Activated T-helper 1 cell treated with anti-CD3 and anti-CD28 coated beads, Interleukin-12 subunit alpha, Interleukin-12 subunit beta, Interleukin-2, Interleukin-4 antibody, amounts not matched to agents 30 ng/mL and 10 ng/mL and 1 ng/mL, durations not matched to agents 14 hours and 24 hours and 36 hours (primary cell): ENCODE data around the gene SEMA4D. TPM values are rescaled to one million over a fixed set of nuclear protein-coding genes. Genes with fewer than 3 reads are reported as not detected.
"Not testable (repeated sequence)": the region's sequence is repeated elsewhere in the genome, so short reads cannot be mapped to it uniquely, and the experiment has no call there.

Source experiments
- DNase-seq: peaks from one replicate; pipeline ENCODE4 v3.0.0; 2021; ENCODE audit warnings: low spot score
- H3K27ac Mint-ChIP-seq: one replicate; pipeline ENCODE4 v1.8.0; 2021; ENCODE audit warnings: mild to moderate bottlenecking, mixed read lengths
- H3K27me3 Mint-ChIP-seq: one replicate; pipeline ENCODE4 v1.8.0; 2022; ENCODE audit warnings: mild to moderate bottlenecking, moderate library complexity, mixed read lengths; ENCODE audit not compliant: insufficient read depth
- H3K36me3 Mint-ChIP-seq: one replicate; pipeline ENCODE4 v1.8.0; 2021; ENCODE audit warnings: low read depth, mixed read lengths
- H3K4me1 Mint-ChIP-seq: one replicate; pipeline ENCODE4 v1.8.0; 2021; ENCODE audit warnings: low read depth, mixed read lengths
- H3K4me3 Mint-ChIP-seq: one replicate; pipeline ENCODE4 v1.8.0; 2021; ENCODE audit warnings: mild to moderate bottlenecking, moderate library complexity, mixed read lengths
- H3K9me3 Mint-ChIP-seq: one replicate; pipeline ENCODE4 v1.8.0; 2021; ENCODE audit warnings: mixed read lengths
- intact Hi-C: fragments of 100-400 bp; cut with micrococcal nuclease; formaldehyde crosslinking; loops from one replicate; pipeline ENCODE4 v1.15.1; 2024
- total RNA-seq: library from RNA; stranded (reverse); gene quantifications from 2 replicates; pipeline ENCODE4 v1.2.3, GENCODE V29; 2022

The SEMA4D gene
- total RNA-seq, 1 donor from 2014 or later, result 388 TPM

- Mint-ChIP-seq H3K36me3 (peaks cover 85% of the 10 kb centered on the region), H3K9me3 (no peaks in the 10 kb centered on the region), H3K27ac (peak overlapping the region; percentile 82), H3K4me1 (peaks cover 95% of the 10 kb centered on the region), H3K4me3 (peak overlapping the region; percentile 48), H3K27me3 (no peaks in the 10 kb centered on the region)
- DNase-seq, result no peak
- intact Hi-C loops, result no loop called here
Observed at GRCh38 chr9:89473762-89474469, 24.0 kb downstream of the SEMA4D start.

GRCh38 chr9:89471796-89472320 lies 26.1 kb downstream of the SEMA4D start:
- Mint-ChIP-seq H3K36me3 (peaks cover 77% of the 10 kb centered on the region), H3K4me3 (peak overlapping the region; percentile 74), H3K27ac (peak overlapping the region; percentile 95), H3K4me1 (peaks cover 93% of the 10 kb centered on the region)
- H3K27me3 Mint-ChIP-seq, intact Hi-C loops, DNase-seq, H3K9me3 Mint-ChIP-seq: not testable (repeated sequence)

- intact Hi-C loops, result no loop called here
- H3K27ac Mint-ChIP-seq, result no peak overlapping the region
- DNase-seq, result no peak
- H3K9me3 Mint-ChIP-seq, result no peaks in the 10 kb centered on the region
- H3K36me3 Mint-ChIP-seq, result peaks cover 77% of the 10 kb centered on the region
- H3K4me3 Mint-ChIP-seq, result peak overlapping the region; percentile 59
- H3K27me3 Mint-ChIP-seq, result no peaks in the 10 kb centered on the region
- H3K4me1 Mint-ChIP-seq, result peaks cover 93% of the 10 kb centered on the region
Observed at GRCh38 chr9:89471390-89471789, 26.5 kb downstream of the SEMA4D start.

DNA sequence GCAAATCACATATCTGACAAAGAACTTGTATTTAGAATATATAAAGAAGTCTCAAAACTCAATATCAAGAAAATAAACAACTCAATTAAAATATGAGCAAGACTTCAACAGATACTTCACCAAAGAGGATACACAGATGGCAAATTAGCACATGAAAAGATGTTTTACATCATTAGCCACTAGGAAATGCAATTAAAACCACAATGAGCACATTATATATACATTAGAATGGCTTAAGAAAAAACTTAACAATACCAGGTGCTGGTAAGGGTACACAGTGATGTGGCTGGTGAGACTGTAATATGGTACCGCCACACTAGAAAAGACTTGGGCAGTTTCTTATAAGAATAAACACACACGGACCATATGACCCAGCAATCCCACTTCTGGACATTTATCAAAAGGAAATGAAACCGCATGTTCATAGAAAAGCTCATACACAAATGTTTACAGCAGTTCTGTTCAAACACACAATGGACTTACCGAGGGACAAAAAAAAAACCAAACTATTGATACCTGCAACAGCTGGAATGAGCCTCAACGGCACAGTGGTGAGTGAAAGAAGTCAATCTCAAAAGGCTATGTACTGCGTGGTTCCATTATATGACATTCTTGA lies 27.6 kb downstream of the SEMA4D start:
- intact Hi-C loops, result no loop called here
- peak overlapping the region; percentile 98 for H3K27ac Mint-ChIP-seq
- no peak for DNase-seq
- no peaks in the 10 kb centered on the region for H3K9me3 Mint-ChIP-seq
- peak overlapping the region; percentile 74 for H3K4me3 Mint-ChIP-seq
- peaks cover 74% of the 10 kb centered on the region for H3K36me3 Mint-ChIP-seq
- H3K27me3 Mint-ChIP-seq, result no peaks in the 10 kb centered on the region
- H3K4me1 Mint-ChIP-seq, result peaks cover 93% of the 10 kb centered on the region

GRCh38 chr9:89469003-89469402 lies 28.9 kb downstream of the SEMA4D start:
- Mint-ChIP-seq H3K27me3 (no peaks in the 10 kb centered on the region), H3K4me1 (peaks cover 97% of the 10 kb centered on the region), H3K27ac (peak overlapping the region; percentile 98), H3K9me3 (no peaks in the 10 kb centered on the region), H3K36me3 (peaks cover 74% of the 10 kb centered on the region), H3K4me3 (peak overlapping the region; percentile 74)
- no peak for DNase-seq
- intact Hi-C loops, result no loop called here

DNA sequence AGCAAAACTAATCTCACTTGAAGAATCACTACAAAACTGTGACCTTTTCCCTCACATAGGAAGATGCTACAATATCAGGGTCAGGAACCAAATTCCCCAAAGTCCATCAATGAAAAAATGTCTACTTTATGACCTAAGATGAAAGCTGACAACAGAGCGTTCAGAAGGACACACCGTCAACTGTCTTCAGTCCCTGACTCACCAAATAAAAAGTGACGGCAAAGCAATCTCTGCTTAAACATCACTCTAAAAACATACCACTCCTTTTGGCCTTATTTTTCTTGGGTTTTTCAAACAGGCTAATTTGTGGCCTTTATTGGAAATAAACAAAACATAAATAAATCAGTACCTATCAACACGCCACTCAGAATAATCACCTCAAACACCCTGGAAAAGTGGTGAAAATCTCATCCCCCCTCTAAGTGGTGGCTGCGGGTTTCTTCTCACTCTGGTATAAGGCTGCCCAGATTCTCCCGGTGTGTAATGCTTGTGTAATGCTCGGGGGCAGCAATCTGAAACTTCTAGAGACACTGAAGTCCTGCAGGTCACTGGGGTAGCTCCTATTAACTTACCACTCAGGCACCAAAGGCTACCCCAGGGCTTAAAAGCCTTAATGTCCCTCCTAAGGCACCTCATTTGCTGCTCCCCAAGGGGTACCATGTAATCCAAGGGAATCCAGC lies 29.5 kb downstream of the SEMA4D start:
- Mint-ChIP-seq H3K4me3 (peak overlapping the region; percentile 74), H3K27me3 (no peaks in the 10 kb centered on the region), H3K27ac (peak overlapping the region; percentile 98), H3K4me1 (peaks cover 94% of the 10 kb centered on the region), H3K36me3 (peaks cover 71% of the 10 kb centered on the region), H3K9me3 (no peaks in the 10 kb centered on the region)
- no peak for DNase-seq
- intact Hi-C loops, result no loop called here

DNA sequence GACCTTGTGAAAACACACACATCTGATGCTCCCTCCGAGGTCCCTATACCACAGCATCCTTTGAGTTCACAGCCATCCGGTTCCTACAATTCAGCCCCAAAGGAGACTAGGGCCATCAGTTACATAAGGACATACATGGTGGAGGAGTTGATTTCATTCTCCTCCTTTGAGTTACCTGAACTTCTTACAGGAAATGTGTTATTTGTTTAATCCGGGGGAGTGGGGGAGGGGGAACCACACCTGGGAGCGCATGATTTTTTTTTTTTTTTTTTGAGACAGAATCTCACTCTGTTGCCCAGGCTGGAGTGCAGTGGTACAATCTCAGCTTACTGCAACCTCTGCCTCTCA lies 30.7 kb downstream of the SEMA4D start:
- intact Hi-C loops, result loop anchor here (1.0 to 2.0 kb wide), 4 partner anchors 45 to 148 kb away; partner anchors contain the start of gene SECISBP2
- DNase-seq, result no peak
- peak overlapping the region; percentile 73 for H3K4me3 Mint-ChIP-seq
- H3K9me3 Mint-ChIP-seq, result no peaks in the 10 kb centered on the region
- H3K27ac Mint-ChIP-seq, result peak overlapping the region; percentile 98
- H3K27me3 Mint-ChIP-seq, result no peaks in the 10 kb centered on the region
- peaks cover 93% of the 10 kb centered on the region for H3K4me1 Mint-ChIP-seq
- H3K36me3 Mint-ChIP-seq, result peaks cover 69% of the 10 kb centered on the region

DNA sequence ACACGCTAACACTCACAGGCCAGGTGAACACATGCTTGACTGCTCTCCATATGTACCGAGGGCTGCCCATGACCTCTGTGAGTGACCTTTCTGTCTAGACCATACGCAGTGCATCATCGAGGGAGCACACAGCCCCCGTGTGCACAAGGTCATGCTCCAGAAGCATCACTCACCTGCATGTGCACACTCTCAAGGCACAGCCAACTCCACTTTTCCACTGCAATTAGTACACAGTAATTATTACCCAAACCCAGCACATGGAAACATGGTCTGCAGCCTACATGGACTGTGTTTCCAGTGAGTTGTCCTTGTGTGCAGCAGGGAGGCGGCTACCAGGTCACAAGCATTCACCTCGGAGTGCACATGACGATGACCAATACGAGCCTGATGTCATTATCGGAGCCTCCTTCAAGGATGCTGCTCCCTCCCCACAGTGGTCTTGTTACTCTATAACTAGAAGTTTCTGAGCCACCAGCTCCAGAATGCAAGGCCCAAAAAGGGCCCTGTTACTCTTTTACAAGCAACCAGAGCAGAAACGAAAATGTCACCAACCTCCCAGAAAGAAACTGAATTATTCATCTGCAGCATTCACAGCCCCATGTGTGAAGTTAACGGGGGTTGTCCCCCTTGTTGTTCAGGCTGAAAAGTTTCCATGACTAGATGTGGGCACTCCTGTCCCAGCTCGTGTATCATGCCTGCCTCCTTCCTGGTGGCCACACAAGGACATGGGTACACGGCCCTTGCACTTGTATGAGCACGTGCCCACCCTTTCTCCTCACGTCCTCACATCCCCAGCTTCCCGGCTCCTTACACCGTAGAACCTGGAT lies 31.2 kb downstream of the SEMA4D start:
- Mint-ChIP-seq H3K36me3 (peaks cover 68% of the 10 kb centered on the region), H3K27me3 (no peaks in the 10 kb centered on the region), H3K4me1 (peaks cover 93% of the 10 kb centered on the region), H3K4me3 (peak overlapping the region; percentile 73), H3K9me3 (no peaks in the 10 kb centered on the region), H3K27ac (peak overlapping the region; percentile 98)
- peak; percentile 44 for DNase-seq
- intact Hi-C loops, result loop anchor here (1.0 to 2.0 kb wide), 4 partner anchors 44 to 148 kb away; partner anchors contain the start of gene SECISBP2

GRCh38 chr9:89465726-89466308 lies 32.1 kb downstream of the SEMA4D start:
- no peaks in the 10 kb centered on the region for H3K9me3 Mint-ChIP-seq
- no peaks in the 10 kb centered on the region for H3K27me3 Mint-ChIP-seq
- peaks cover 69% of the 10 kb centered on the region for H3K36me3 Mint-ChIP-seq
- intact Hi-C loops, result loop anchor here (2.0 kb wide), 2 partner anchors 57 to 147 kb away; partner anchors contain the start of gene SECISBP2
- no peak for DNase-seq
- H3K4me3 Mint-ChIP-seq, result peak overlapping the region; percentile 73
- H3K27ac Mint-ChIP-seq, result peak overlapping the region; percentile 98
- H3K4me1 Mint-ChIP-seq, result peaks cover 92% of the 10 kb centered on the region

DNA sequence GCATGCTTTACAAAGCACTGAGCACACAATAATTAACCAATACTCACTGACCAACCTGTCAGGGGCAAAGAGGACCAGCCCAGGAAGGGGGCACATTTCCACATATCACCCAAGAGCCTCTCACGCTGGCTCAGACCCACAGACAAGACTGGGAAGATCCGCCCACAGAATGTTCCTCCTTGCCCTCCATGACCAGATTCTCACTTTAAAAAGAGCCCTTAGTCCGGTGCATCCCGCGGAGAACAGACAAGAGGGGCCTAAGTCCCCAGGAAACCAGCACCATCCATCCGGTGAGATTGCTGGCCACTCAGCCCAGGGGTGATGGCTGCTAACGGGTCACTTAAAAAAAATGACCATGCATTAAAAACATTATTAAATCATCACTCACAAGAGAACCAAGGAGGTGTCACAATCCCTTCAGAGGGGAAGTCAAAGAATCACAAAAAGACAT lies 32.9 kb downstream of the SEMA4D start:
- intact Hi-C loops, result loop anchor here (2.0 kb wide), 1 partner anchor 58 kb away; no protein-coding TSS in a partner anchor
- no peaks in the 10 kb centered on the region for H3K27me3 Mint-ChIP-seq
- peak overlapping the region; percentile 78 for H3K4me3 Mint-ChIP-seq
- H3K9me3 Mint-ChIP-seq, result no peaks in the 10 kb centered on the region
- DNase-seq, result no peak
- H3K36me3 Mint-ChIP-seq, result peaks cover 67% of the 10 kb centered on the region
- peaks cover 92% of the 10 kb centered on the region for H3K4me1 Mint-ChIP-seq
- peak overlapping the region; percentile 98 for H3K27ac Mint-ChIP-seq

DNA sequence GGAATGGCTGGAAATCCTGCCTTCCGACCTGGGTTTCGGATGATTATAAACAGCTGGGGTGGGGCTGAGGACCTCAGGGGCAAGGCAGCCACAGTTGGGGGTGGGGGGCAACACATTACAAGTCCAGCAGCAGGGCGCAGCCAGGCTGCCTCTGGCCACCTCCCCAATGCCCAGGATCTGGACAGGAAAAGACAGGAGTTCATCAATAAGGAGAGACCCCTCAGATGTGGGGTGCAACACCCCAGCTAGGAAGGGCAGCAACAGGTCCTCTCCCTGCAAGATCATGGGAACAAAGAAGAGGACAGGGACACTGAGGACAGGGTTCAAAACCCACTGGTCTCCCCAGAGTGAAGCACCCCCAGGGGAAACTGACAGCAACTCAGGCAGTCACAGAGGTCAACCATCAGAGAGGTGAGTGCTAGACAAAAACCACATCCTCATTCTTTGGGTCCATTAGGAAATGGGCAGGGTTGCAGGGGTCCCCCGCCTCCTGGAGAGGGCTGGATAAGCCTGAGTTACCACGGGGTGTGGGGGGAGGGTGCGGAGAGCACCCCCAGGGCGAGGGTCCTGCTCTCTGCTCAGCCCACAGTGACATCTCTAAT lies 33.5 kb downstream of the SEMA4D start:
- no peaks in the 10 kb centered on the region for H3K9me3 Mint-ChIP-seq
- H3K4me1 Mint-ChIP-seq, result peaks cover 92% of the 10 kb centered on the region
- no peak for DNase-seq
- peaks cover 63% of the 10 kb centered on the region for H3K36me3 Mint-ChIP-seq
- H3K27ac Mint-ChIP-seq, result peak overlapping the region; percentile 98
- intact Hi-C loops, result loop anchor here (1.0 to 2.0 kb wide), 4 partner anchors 13 to 58 kb away; partner anchors contain the start of gene SEMA4D
- peak overlapping the region; percentile 78 for H3K4me3 Mint-ChIP-seq
- H3K27me3 Mint-ChIP-seq, result no peaks in the 10 kb centered on the region
